Thyroid gland (tissue), 4 donors: ENCODE measurements around the gene HSPA1B. TPM values are rescaled to one million over a fixed set of nuclear protein-coding genes. Genes with fewer than 3 reads are reported as not detected.
A peak's percentile ranks its signal among the peaks of the same experiment; 100 is the strongest.
"Not testable (repeated sequence)": the region's sequence is repeated elsewhere in the genome, so short reads cannot be mapped to it uniquely, and the experiment has no call there.

Experiments used
- DNase-seq, 2 donors: peaks; one replicate each; pipeline ENCODE4 v3.0.0-alpha.2; 2019
- H3K27ac ChIP-seq, 3 donors: fragments of 200-600 bp; sonication (generic); 1 replicate in 2 of 3; 2 replicates in 1 of 3; pipeline ENCODE4 v1.5.1; 2016 to 2019; ENCODE audit warnings: mild to moderate bottlenecking in 1 of 3, moderate library complexity in 1 of 3
- H3K27me3 ChIP-seq: fragments of 200-600 bp; sonication (generic); one replicate; pipeline ENCODE4 v1.5.1; 2019
- H3K36me3 ChIP-seq, 2 donors: fragments of 200-600 bp; sonication (generic); one replicate each; pipeline ENCODE4 v1.5.1; 2016 to 2019
- H3K4me1 ChIP-seq, 2 donors: fragments of 200-600 bp; sonication (generic); one replicate each; pipeline ENCODE4 v1.5.1; 2017 to 2019
- H3K4me3 ChIP-seq, 3 donors: fragments of 200-600 bp; sonication (generic); replicated peaks in 1 of 3; 1 replicate in 2 of 3; 2 replicates in 1 of 3; pipeline ENCODE4 v1.5.1; 2016; ENCODE audit warnings: mild to moderate bottlenecking in 1 of 3
- H3K9me3 ChIP-seq: fragments of 200-600 bp; sonication (generic); one replicate; pipeline ENCODE4 v1.5.1; 2017
- CTCF ChIP-seq, 6 experiments: fragments of 200-600 bp in 3 of 6; fragments of 450-650 bp in 3 of 6; sonication (generic) in 3 of 6; IDR thresholded peaks; one replicate each; pipeline ENCODE4 v1.5.1; 2016 to 2019; ENCODE audit warnings: antibody characterized with exemption in 6 of 6, mild to moderate bottlenecking in 2 of 6, inconsistent platforms in 1 of 6, moderate library complexity in 1 of 6
- POLR2A ChIP-seq, 2 donors: fragments of 450-650 bp; IDR thresholded peaks; one replicate each; pipeline ENCODE4 v1.6.1; 2017; ENCODE audit warnings: antibody characterized with exemption in 2 of 2, mild to moderate bottlenecking in 2 of 2, moderate library complexity in 1 of 2
- WGBS, 2 donors: methylation state at CpG; one replicate each; pipeline ENCODE4 v1.1.5; 2017; 5-methylcytosine and 5-hydroxymethylcytosine counted together
- intact Hi-C: fragments of 100-400 bp; cut with DNase I; formaldehyde crosslinking; loops from one replicate; pipeline ENCODE4 v1.15.1; 2023
- total RNA-seq, 4 donors: library from RNA; depleted of rRNA; stranded (reverse); fragments of >200 nt; gene quantifications; one replicate each; pipeline ENCODE4 v1.2.3, GENCODE V29; 2016

HSPA1B gene
- total RNA-seq, 4 donors from 2014 or later = 194 to 330 (median 256) TPM

GRCh38 chr6:31842053-31842452 is 14.5 kb downstream of the HSPA1B start:
- WGBS, 2 donors = 93 to 96% methylated on average over 9 of the region's 9 CpGs
- TF ChIP-seq CTCF (IDR thresholded peaks at IDR 0.05) = no peak
- no peak for TF ChIP-seq POLR2A (IDR thresholded peaks at IDR 0.05)
- intact Hi-C loops = no loop called here
- no peak for DNase-seq
- Histone ChIP-seq H3K36me3 (peaks cover 32 to 33% of the 10 kb centered on the region in 2 donors), H3K4me1 (peaks cover 13 to 17% of the 10 kb centered on the region in 2 donors), H3K4me3 (no peak overlapping the region), H3K27me3 (no peaks in the 10 kb centered on the region), H3K27ac (no peak overlapping the region), H3K9me3 (no peaks in the 10 kb centered on the region)

- intact Hi-C loops = no loop called here
- Histone ChIP-seq H3K4me3 (no peak overlapping the region), H3K27me3 (no peaks in the 10 kb centered on the region), H3K27ac (no peak overlapping the region), H3K9me3 (no peaks in the 10 kb centered on the region), H3K4me1 (no peaks in the 10 kb centered on the region), H3K36me3 (peaks cover 9 to 11% of the 10 kb centered on the region in 2 donors)
- 84 to 90% methylated on average over 3 of the region's 3 CpGs for WGBS, 2 donors
- TF ChIP-seq POLR2A (IDR thresholded peaks at IDR 0.05) = no peak
- TF ChIP-seq CTCF (IDR thresholded peaks at IDR 0.05) = no peak
- DNase-seq = no peak
Observed at GRCh38 chr6:31844507-31844906, 17.0 kb downstream of the HSPA1B start.

GRCh38 chr6:31847276-31847978 is 19.9 kb downstream of the HSPA1B start:
- Histone ChIP-seq H3K4me3 (no peak overlapping the region), H3K27me3 (no peaks in the 10 kb centered on the region), H3K36me3 (no peaks in the 10 kb centered on the region), H3K9me3 (no peaks in the 10 kb centered on the region), H3K4me1 (peaks cover 0 to 6% of the 10 kb centered on the region in 2 donors), H3K27ac (no peak overlapping the region)
- TF ChIP-seq POLR2A (IDR thresholded peaks at IDR 0.05) (no peak), CTCF (IDR thresholded peaks at IDR 0.05) (no peak)
- intact Hi-C loops = no loop called here
- WGBS, 2 donors = 83 to 97% methylated on average over 2 of the region's 2 CpGs
- no peak for DNase-seq

- TF ChIP-seq CTCF (IDR thresholded peaks at IDR 0.05) = no peak
- no peak for TF ChIP-seq POLR2A (IDR thresholded peaks at IDR 0.05)
- Histone ChIP-seq H3K4me1 (peaks cover 0 to 6% of the 10 kb centered on the region in 2 donors), H3K27me3 (no peaks in the 10 kb centered on the region), H3K4me3 (no peak overlapping the region), H3K9me3 (no peaks in the 10 kb centered on the region), H3K36me3 (no peaks in the 10 kb centered on the region), H3K27ac (peak overlapping the region in 1 of 3 donors; percentile 45)
- WGBS, 2 donors = 98 to 100% methylated on average over 2 of the region's 2 CpGs
- intact Hi-C loops = no loop called here
- DNase-seq = no peak
Observed at GRCh38 chr6:31850765-31851484, 23.4 kb downstream of the HSPA1B start.

- 20 to 35% methylated on average over 2 of the region's 2 CpGs for WGBS, 2 donors
- no peak for DNase-seq
Observed at GRCh38 chr6:31851485-31851832, 23.9 kb downstream of the HSPA1B start.

GRCh38 chr6:31851980-31852718 is 24.6 kb downstream of the HSPA1B start:
- 80 to 96% methylated on average over 23 to 25 of the region's 35 CpGs for WGBS, 2 donors
- H3K36me3 ChIP-seq, DNase-seq, H3K9me3 ChIP-seq, H3K4me3 ChIP-seq, intact Hi-C loops, H3K27ac ChIP-seq, H3K4me1 ChIP-seq, H3K27me3 ChIP-seq: not testable (repeated sequence)

More at GRCh38 chr6:31851485-31851832, 23.9 kb downstream of the HSPA1B start:
- TF ChIP-seq CTCF (IDR thresholded peaks at IDR 0.05) = no peak
- no peak for TF ChIP-seq POLR2A (IDR thresholded peaks at IDR 0.05)
- H3K27ac ChIP-seq = peak overlapping the region in 1 of 3 donors; percentile 45
- peaks cover 0 to 6% of the 10 kb centered on the region in 2 donors for H3K4me1 ChIP-seq
- H3K27me3 ChIP-seq = no peaks in the 10 kb centered on the region
- no peaks in the 10 kb centered on the region for H3K9me3 ChIP-seq
- H3K4me3 ChIP-seq = no peak overlapping the region
- no peaks in the 10 kb centered on the region for H3K36me3 ChIP-seq
- intact Hi-C loops = no loop called here

GRCh38 chr6:31857774-31858173 is 30.2 kb downstream of the HSPA1B start:
- H3K27me3 ChIP-seq, H3K4me1 ChIP-seq, H3K4me3 ChIP-seq, H3K9me3 ChIP-seq, intact Hi-C loops: not testable (repeated sequence)
- peak; percentile 72 to 76 for DNase-seq
- H3K27ac ChIP-seq = peak overlapping the region in 1 of 3 donors; percentile 58
- 43 to 66% methylated on average over 7 to 8 of the region's 8 CpGs for WGBS, 2 donors
- peaks cover 14 to 23% of the 10 kb centered on the region in 2 donors for H3K36me3 ChIP-seq
